ENCODE results near the gene ITGA7.

GRCh38 chr12:55682087-55682796 is 25.5 kb downstream of the ITGA7 start:
- no peak for TF ChIP-seq CTCF (IDR thresholded peaks at IDR 0.05; ENCODE audit: insufficient read depth, low read depth, low read length)
- TF ChIP-seq EZH2 (IDR thresholded peaks at IDR 0.05; ENCODE audit: insufficient read depth, low read length): no peak

All from astrocyte (in vitro differentiated cells and primary cell).